HG02943 (cell line): ENCODE data around the gene KIRREL3.

Source experiments
- ATAC-seq: cut with Tn5 transposase; IDR thresholded peaks from one replicate; pipeline ENCODE4 v1.9.1; 2021; ENCODE audit warnings: mild to moderate bottlenecking, low read depth, moderate library complexity; ENCODE audit not compliant: unreplicated experiment

Gene KIRREL3

DNA sequence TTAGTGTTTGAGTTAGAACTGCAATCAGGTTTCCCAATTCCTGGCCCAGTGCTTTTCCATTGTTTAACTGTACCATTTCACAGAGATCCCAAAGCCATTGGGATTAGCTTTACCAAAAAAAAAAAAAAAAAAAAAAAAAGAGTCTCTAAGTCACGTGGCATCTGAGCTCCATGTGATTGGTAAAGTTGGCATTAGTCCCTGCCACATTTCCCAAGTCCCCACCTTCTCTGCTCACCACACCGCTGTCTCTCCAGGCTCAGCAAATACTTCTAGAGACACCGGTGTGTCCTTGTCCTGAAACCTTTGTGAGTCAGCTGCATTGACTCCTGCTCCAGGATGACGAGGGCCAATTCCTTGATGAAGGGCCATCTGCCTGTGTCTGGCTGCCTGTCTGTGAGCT, 305.3 kb downstream of the KIRREL3 start:
- ATAC-seq, result no peak

DNA sequence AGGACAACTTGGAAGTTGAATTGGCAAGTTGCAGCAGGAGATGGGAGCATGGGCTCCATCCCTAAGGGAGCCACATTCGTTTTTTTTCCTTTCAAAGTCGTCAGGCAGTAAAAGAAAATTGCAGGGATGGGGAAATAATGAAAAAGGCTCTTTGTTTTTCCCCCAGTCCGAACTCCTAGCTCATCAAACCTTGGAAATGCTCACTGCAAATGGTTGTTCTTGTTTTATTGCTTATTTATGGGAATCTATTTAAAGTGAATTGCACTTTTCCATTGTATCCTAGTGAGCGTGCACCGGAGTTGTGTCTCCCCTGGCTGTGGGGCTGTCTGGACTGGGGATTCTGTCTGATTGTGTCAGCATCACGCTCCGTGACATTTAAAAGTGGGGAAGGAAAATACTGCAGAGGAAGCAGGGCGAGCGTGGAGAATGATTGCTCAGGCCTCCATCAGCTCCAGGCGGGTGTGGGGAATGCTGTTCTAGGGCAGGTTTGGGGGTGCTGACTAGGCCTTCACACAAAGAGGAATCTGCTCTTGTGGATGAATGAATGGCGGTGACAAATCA, 306.4 kb downstream of the KIRREL3 start:
- no peak for ATAC-seq

DNA sequence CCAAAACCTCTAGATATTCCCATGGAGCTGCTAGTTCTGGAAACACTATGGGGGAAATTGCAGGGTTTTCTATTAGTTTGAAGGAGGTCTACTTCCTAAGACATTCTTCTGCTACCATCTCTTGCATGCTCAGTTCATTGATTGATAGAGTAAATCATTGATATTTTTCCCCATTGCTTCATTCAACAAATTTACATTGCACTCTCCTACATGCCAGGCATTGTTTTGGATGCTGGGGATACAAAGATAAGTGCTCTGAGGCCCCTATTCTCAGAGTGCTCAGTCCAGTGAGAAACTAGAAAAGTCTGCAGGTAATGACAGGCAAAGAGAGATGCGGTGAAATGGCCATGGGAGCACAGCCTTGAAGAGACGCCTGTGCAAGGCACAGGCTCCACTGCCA, 313.1 kb downstream of the KIRREL3 start:
- ATAC-seq, result no peak

DNA sequence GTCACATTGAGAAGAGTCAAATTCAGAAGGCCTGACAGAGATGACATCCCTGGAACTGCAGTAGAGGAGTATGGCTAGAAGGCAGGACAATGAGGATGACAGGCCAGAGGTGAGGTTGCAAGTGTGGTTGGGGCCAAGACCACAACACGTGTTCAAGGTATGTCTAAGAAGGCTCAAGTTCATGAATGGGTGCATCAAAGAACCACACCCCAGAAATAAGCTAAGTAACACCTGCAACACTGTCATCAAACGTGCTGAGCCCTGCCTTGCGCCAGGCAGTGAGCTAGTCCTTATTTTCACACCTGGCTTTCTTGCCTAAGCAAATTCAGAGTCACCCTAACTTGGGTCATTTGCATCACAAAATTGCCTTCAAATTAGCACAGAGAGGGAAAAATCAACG, 313.6 kb downstream of the KIRREL3 start:
- no peak for ATAC-seq

DNA sequence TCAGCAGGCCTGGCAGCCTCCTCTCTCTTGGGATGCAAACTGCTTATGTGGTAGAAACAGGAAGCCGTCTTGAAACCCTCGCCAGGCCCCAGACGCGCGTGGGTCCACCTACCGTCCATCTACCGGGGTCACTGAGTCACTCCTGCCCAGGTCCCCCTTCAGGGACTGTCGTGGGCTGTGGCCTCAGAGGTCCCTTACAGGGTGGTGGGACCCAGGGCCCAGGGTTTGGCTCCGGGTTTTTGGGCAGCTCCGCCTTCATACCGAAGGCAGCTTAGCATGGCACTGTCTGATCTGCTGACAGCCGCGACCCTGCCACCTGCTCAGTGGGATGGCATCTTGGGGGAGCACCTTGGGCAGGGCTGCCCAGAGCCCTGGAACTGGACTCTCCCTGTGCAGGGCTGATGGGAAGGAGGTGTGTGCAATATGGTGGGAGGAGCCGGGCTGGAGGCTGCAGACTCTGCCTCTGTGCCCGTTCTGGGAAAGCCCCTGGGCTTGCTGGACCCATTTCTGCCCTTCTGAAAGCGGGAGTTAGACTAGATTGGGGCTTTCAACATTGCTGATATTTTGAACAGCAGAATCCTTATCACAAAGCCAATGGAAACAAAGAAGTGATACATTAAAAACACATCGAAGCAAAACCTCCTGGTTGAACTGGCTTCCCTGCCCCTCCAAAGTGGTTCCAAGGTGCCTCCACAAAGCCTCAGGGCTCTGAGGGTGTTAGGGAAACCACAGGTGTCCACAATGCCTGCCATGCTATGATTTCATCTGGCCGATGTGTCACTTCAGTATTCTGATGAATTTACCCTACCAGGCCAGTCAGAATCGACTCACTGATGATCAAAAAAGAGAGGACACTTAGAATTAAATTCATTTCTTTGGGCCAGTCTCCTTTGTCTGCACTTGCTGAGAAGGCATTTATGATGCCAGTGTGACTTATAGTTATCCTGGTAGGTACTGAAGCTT, 316.5 kb downstream of the KIRREL3 start:
- ATAC-seq, result no peak

DNA sequence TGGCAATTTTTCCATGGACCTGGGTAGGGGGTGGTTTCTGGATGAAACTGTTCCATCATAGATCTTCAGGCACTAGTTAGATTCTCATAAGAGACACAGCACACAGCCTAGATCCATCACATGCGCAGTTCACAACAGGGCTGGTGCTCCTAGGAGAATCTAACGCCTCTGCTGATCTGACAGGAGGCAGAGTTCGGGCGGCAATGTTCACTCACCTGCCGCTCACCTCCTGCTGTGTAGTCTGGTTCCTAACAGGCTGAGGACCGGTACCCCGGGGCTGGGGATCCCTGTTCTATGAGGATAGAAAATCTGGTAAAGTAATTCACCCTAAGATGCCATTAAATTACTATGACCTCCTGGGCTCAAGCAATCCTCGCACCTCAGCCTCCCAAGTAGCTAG, 318.0 kb downstream of the KIRREL3 start:
- no peak for ATAC-seq

DNA sequence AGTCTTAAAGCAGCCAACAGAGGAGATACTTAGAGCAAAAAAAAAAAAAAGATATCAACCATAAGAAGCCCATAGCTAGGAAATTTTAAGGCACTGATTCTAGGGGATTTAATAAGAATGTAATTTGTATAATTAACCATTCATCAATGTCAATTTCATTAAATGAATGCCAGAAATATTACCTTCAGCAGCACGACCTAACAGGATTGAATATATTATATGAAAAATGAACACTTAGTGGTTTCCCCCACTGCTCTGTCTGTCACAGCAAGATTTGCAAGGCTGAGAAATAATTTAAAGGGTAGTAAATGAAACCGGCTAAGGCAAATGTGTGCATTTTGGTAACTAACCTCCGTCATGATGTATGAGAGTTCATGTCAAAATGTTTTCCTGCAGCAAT, 319.9 kb downstream of the KIRREL3 start:
- no peak for ATAC-seq

DNA sequence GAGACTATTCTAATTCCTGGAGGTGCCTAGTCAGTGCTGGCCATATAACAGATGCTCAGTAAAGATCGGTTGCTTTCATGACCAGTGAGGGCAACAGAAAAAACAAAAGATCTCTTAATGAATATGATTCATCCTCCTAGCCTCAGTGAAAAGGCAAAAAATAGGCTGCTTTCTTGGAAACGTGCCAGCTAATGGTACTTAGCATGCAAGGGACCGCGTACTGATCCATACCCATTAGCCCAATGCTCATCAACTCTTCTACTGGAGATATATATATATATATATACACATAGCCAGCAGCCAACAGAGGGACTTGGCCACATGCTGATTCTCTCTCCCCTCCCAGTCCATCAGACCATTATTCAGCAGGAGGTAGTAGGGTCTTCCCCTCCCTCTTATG, 320.4 kb downstream of the KIRREL3 start:
- no peak for ATAC-seq

DNA sequence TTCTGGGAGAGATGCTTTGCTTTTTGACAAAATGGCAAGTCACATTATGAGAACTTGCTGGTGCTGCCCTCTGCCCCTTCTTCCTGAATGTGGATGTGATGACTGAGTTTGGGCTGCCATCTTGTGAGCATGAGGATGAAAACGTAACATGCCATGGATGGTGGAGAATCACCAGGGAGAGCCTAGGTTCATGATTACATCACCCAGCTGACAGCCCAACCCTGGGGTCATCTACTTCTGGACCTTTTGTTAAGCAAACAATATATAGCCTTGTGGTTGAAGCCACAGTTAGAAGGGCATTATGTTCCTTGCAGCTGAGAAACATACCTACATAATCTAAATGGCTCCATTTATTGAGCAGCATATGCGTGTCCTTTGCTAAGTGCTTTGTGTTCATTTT, 321.5 kb downstream of the KIRREL3 start:
- no peak for ATAC-seq

DNA sequence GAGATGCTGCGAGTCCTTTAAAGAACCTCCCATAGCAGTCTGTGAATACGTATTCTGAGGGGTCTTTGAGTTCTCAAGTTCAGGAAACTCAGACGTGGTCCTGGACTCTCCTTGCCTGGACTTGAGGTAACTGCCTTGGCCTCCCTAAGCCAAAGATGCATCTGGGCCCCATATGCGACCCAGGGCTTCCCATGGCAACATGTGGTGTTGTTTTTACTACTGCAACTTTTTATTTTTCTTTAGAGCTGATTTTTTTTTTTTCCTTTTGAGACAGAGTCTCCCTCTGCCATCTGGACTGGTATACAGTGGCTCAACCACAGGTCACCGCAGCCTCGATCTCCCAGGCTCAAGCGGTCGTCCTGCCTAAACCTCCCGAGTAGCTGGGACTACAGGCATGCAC, 324.0 kb downstream of the KIRREL3 start:
- no peak for ATAC-seq

DNA sequence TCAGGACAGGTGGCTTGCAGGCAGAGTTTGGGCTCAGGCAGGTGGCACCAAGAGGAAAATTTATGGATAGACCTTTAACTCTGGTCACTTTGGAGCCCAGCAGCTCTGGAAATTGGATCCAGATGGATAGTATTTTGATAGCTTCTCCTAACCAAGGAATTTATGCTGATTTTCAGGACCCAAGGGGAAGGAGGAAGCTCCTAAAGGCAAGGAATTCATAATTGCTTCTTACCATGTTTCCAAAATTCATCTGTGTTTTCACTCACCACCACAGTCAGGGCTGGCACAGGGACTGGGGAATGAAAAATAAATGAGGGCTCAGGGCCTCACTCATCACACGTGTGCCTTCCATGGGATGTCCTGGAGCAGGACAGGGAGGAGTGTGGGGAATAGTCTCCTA, 327.3 kb downstream of the KIRREL3 start:
- no peak for ATAC-seq

DNA sequence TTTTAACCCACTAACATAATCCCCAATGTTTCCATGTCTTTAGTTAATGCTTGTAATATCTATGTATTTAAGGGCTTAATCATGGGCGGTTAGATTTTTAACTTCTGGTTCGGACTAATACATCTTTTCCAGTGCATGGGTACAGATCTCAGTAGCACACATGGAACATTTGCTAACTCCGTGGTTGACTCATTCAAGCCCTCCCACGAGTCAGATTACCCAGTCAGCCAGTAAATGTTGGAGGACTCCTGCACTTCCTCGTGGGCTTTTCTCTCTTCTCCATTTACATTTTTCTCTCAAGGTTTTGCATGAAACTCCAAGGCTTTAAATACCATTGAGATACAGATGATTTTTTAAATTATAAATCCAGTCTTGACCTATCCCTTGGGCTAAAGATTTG, 331.2 kb downstream of the KIRREL3 start:
- no peak for ATAC-seq

DNA sequence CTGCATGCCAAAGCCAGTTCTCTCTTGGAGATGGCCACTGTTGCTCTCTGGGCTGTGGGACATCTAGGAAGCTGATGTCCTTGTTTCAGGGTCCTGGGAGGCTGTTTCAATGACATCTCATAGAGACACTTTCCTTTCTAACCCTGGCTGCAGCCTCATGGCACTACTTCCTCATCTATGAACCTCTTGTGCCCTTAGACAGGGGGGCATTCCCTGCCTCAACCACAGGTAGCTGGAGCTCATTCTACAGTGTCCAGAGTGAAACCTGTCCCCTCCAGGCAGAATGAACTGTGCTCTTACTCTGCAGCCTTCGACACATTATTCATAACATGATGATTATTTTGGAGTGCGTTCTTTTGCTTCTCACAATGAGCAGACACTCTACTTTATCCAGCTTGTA, 335.9 kb downstream of the KIRREL3 start:
- no peak for ATAC-seq

DNA sequence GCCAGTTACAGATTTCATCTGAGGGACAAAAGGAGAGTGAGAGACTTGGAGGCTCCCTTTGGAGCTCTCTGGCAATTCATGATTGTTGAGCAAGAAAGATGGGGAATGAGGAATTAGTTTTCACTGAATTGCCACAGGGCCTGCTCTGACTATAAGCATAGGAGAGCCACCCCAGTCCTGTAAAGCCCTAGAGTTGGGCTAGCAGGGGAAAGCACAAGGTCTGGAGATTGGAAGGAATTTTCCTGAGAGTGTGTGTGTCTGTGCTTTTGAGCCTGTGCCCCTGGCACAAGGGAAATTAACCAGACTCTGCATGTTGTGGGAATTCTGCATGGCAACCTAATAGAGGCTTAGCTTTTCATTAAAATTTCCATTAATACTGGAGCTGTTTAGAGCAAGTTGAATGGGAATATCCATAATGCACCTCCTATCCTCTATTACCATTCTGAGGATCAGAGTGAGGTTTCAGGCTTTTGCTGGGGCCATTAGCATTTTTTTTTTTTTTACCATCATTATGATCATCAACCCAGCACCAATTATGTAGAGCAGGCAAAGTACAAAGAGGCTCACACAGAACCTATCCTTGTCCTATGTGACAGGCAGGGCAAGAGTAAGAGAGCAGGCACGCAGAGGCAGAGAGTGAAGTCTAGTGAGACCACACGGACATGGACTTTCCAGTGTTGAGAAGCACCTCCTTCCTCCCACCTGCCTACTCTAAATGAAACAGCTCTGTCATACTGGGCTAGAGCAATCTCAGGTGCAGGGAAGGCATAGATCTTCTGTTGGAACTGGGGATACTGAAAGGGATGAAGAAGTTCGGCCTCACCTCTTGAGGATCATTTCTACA, 336.6 kb downstream of the KIRREL3 start:
- ATAC-seq, result no peak

DNA sequence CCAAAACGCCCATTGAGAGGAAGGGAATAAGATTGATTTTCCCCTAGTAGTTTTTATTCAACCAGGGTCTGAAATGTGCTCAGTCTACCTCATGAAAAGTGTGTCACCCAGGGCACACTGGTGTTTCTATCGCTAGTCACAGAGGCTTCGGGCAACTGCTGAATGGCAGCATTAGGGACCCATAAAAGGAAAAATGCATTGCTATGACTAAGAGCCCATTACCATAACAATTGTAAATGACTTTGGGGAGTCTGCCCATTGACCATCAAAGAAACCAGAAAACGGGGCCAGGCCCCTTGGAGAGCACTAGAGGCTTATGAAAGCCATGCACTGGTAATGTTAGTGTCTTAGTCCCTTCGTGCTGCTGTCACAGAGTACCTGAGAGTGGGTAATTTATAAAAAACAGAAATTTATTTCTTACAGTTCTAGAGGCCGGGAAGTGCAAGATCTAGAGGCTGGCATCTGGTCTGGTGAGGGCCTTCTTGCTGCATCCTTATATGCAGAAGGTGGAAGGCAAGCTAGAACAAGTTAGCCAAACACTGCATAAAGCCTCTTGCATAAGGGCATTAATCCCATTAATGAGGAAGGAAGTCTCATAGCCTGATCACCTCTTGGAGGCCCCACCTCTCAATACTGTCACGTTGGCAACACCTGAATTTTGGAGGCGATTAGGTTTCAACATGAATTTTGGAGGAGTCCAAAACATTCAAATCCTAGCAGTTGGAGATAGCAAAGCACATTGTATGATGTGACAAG, 338.4 kb downstream of the KIRREL3 start:
- ATAC-seq, result no peak

DNA sequence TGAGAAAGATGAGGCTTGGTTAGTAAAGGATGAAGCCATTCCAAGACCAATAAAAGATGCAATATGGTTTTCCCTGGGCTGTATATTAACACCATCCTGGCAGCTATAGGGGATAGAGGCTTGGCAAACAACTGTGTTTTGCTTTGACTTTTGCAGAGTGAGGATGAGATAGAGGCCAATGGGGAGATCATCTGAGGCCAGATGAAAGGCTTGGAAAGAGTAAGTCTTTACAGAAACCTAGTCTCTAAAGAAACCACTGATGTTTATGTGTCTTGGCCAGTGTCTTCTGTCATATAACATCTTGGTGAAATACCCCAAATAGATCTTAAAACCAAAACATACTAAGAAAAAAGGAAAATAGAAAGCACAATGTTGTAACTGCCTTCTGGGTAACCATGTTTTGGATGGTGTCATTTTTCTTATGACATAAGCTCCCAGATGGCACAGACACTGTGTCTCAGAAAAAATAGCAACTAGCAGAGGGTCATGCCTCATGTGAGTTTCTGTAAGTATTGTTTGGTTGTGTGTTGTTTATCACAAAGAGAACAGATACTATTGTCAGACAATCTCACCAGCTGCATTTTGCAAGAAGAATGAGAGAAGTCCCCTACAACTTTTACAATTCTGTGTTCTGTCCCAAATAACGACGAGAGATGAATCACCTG, 339.7 kb downstream of the KIRREL3 start:
- ATAC-seq, result no peak

DNA sequence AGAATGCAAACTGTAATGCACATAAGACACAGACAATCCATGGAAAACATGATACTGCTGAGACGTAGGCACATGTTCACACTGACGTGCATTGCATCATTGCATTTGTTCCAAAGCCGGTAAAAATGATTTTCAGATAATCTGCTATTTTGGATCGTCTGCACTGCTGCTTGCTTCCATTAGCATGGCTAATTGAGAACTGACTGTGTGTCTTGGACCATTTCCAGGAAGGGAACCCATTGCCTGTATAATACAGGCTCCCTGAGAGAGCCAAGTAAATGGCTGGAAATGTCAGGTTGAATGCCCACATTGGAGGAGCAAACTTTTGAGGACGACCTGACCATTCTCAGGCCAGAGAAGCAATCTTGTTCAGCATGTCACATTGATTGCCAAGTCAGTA, 340.2 kb downstream of the KIRREL3 start:
- no peak for ATAC-seq

DNA sequence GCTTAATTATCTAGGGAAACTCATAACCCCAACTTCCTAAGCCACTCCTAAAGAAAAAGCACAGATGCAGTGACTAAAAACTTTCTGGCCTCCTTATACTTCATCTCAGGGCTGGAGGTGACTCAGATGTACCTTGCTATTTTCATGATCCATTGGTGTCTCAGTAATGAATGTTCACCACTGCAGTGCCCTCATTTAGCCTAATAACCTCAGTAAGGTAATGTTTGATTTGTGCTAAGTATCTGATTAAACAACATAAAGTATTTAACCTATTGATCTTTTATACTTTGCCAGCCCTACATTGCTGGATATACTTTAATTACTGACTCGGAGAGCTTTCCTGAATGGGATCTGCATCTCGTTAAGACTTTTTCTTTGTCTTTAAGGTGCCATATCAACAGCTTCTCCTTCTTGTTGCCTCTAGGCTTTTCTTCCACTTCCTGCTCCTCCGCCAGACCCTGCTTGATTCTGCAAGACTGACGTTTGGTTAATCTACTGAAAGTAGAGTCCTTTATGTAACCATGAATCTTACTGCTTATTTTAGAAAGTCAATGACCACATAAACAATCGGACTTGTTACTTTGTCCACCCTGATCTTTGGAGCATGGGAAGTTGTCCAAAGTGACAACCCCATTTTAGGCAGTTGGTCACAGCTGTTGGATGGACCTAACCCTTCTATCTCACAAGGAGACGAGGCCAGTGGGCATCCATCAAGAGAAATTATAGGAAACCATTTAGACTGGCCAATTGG, 342.1 kb downstream of the KIRREL3 start:
- ATAC-seq, result no peak

DNA sequence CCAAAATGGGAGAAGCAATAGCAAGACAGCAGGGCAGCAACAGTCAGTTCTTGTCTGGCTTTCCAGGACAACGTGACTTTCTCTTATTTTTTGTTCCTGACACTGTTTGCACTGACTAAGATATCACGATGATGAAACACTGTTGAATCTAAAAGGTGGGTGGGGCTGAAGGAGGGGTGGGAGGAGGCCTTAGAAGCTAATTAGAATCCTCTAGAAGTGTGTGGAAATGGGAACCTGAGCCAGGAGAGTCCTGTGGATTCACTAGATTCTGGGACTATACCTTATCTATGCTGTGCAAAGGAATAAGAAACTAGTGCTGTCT, 344.8 kb downstream of the KIRREL3 start:
- no peak for ATAC-seq
